Measurements from ENCODE around the gene AUTS2. TPM values are rescaled to one million over a fixed set of nuclear protein-coding genes. Genes with fewer than 3 reads are reported as not detected.

Gene AUTS2
- total RNA-seq, result 1 to 10 TPM; 2.4 to 3.0 TPM

DNA sequence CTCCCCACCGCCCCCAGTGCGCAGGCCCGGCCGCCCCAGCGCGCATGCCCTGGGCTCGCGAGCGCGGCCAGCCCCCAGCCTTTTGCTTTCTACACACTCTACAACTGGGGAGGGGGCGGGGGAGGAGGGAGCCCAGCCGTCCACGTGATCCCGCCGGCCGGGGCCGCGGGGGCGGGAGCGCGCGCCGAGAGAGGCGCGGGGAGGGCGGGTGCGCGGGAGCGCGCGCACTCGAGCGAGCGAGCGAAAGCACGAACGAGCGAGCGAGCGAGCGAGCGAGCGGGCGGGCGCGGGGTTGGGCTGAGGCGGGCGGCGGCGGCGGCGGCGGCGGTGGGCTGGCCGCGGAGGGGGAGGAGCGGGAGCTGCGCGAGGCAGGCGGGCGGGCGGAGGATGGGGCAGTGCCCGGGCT is at the start of gene AUTS2:
TSS of gene AUTS2 (plus strand) at position 395 of the 406 bp plus-strand sequence. CDS start 1,179 bp downstream, outside the sequence.
- Mint-ChIP-seq H3K4me1 (peaks cover 10% of the 10 kb centered on the region), H3K4me3 (peak within 1 kb of the TSS; percentile 78), H3K27me3 (peaks cover 30% of the 10 kb centered on the region), H3K27ac (no peak within 1 kb of the TSS), H3K9me3 (ENCODE audit: low read depth) (no peaks in the 10 kb centered on the region), H3K36me3 (ENCODE audit: low read depth) (no peaks in the 10 kb centered on the region)
- peak; percentile 78 for DNase-seq
- intact Hi-C loops (cut with DNase I, micrococcal nuclease), result loop anchor here in 1 of 2 experiments (2.0 to 5.0 kb wide), 2 partner anchors 141 to 1079 kb away; no protein-coding TSS in a partner anchor
- peak; percentile 76 for ATAC-seq
- CTCF ChIA-PET, result no interaction called here
- POLR2A ChIA-PET, result no interaction called here

DNA sequence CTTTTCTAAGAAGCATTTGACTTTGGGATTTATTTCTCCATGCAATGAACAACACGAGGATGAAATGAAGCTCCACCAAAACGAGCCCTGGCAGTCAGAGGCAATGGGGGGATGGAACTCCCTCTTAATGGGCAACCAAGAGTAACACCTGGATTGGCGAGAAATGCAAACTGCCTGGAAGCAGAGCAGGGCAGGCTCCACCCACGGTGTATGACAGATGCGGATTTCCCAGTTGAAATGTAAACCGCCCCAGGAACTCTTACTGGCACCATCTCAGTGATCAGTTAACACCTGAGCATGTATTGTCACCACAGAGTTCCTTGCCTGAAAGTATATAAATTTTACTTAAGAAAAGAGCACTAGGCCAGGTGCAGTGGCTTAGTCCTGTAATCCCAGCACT is 47.3 kb upstream of the AUTS2 start:
- no peak overlapping the region for H3K27ac Mint-ChIP-seq
- CTCF ChIA-PET, result no interaction called here
- no peaks in the 10 kb centered on the region for H3K4me1 Mint-ChIP-seq
- no peaks in the 10 kb centered on the region for H3K9me3 Mint-ChIP-seq (ENCODE audit: low read depth)
- H3K4me3 Mint-ChIP-seq, result no peak overlapping the region
- no peak for ATAC-seq
- POLR2A ChIA-PET, result no interaction called here
- intact Hi-C loops (cut with DNase I, micrococcal nuclease), result no loop called here
- no peaks in the 10 kb centered on the region for H3K36me3 Mint-ChIP-seq (ENCODE audit: low read depth)
- no peaks in the 10 kb centered on the region for H3K27me3 Mint-ChIP-seq
- DNase-seq, result no peak

DNA sequence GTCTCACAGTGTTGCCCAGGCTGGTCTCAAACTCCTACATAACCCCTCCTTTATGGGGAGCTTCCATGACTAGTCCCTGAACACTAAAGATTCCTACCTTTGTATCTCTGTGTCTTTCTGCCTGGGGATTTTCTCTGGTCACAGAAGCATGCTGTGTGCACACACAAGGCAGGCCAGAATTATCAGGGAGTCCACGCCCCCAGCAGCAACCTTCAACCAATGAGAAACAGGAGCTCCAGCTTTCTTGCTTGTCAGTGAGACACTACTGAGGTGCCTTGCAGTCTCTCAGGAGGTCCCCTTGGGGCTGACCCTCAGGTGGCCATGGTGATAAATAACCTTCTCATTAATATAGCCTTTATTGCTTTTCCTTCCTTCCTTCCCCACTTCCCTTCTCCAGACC is 45.1 kb upstream of the AUTS2 start:
- Mint-ChIP-seq H3K9me3 (ENCODE audit: low read depth) (no peaks in the 10 kb centered on the region), H3K4me1 (no peaks in the 10 kb centered on the region), H3K27me3 (no peaks in the 10 kb centered on the region), H3K27ac (no peak overlapping the region), H3K4me3 (no peak overlapping the region), H3K36me3 (ENCODE audit: low read depth) (no peaks in the 10 kb centered on the region)
- CTCF ChIA-PET, result no interaction called here
- no peak for DNase-seq
- ATAC-seq, result no peak
- intact Hi-C loops (cut with DNase I, micrococcal nuclease), result no loop called here
- POLR2A ChIA-PET, result no interaction called here

DNA sequence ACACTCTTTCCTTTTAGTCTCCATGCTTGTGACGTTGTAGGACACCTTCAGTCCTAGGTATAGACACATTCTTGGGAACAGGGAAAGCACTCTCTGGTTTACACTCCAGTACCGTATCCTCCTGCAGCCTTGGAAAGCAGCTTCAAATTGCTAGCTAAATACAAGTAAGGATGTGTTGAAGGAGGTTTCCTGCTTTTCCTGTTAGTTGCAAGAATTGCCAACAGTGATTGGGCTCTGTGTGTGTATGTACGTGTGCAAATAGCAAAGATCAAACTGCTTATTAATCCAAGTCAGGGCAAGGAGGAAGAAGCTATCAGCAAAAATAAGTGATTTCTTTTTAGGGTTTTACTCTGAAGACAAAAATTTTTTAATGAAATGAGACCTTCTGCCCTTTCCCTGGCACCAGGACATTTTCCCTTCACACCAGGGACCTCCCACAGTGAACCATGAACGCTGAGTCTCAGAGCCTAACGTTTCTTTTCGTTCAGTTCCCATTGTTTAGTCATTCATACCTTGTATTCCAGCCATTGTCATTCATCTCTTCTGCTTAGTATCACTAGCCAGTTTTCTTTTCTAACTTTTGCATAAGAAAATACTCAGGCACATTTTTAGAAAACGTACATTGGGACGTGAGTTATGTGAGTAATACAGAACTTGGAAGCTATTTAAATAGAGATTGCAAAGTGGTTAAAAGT is 36.9 kb upstream of the AUTS2 start:
- Mint-ChIP-seq H3K4me1 (no peaks in the 10 kb centered on the region), H3K36me3 (ENCODE audit: low read depth) (no peaks in the 10 kb centered on the region), H3K27me3 (no peaks in the 10 kb centered on the region), H3K4me3 (no peak overlapping the region), H3K9me3 (ENCODE audit: low read depth) (no peaks in the 10 kb centered on the region), H3K27ac (no peak overlapping the region)
- ATAC-seq, result no peak
- CTCF ChIA-PET, result no interaction called here
- intact Hi-C loops (cut with DNase I, micrococcal nuclease), result no loop called here
- DNase-seq, result no peak
- POLR2A ChIA-PET, result no interaction called here

DNA sequence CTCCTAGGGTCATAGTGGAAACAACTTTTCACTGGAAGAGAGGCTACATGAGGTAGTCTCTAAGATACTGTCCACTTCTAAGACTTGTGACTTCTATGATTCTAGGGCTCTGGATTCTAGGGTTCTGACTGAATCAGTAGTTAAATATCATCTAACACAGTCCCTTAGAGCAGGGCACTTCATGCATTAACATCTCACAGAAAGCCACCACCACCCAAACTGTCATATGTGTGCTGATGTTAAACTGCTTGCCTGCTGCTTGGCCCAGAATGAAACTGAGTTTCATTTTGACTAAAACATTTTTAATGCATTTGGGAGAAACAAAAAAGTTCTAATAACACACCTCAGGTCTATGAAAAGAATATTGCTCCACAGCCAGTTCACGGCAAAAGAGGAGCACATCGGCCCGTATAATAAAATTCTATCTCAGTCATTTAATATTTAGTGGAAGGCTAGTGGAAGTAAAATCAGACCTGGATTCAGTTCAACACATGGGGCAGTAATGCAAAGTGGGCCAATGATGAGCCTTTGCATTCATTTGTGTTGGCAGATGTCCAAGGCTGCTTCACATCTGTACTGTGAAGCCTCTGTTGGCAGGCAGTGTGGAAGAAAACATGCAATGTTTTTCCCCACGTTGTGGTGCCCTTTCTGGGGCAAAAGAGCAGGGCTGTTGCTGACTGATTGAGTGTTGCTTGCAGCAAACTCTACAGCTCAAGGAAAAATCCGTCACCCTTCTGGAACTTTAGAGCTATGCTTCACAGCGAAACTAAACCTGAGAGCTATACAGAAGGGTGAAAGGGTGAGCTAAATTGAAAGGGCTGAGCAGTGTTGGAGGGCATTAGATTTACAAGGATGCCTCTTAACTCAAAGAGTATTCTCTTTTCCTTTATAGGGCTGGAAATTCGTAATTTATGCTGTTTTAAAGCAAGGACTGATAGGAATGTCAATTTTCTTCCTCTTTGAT is 33.5 kb upstream of the AUTS2 start:
- ChIA-PET CTCF (no interaction called here), POLR2A (no interaction called here)
- DNase-seq, result no peak
- peaks cover 1% of the 10 kb centered on the region for H3K27me3 Mint-ChIP-seq
- no peaks in the 10 kb centered on the region for H3K4me1 Mint-ChIP-seq
- H3K36me3 Mint-ChIP-seq (ENCODE audit: low read depth), result no peaks in the 10 kb centered on the region
- no peak overlapping the region for H3K4me3 Mint-ChIP-seq
- intact Hi-C loops (cut with DNase I, micrococcal nuclease), result no loop called here
- ATAC-seq, result no peak
- no peak overlapping the region for H3K27ac Mint-ChIP-seq
- H3K9me3 Mint-ChIP-seq (ENCODE audit: low read depth), result no peaks in the 10 kb centered on the region

DNA sequence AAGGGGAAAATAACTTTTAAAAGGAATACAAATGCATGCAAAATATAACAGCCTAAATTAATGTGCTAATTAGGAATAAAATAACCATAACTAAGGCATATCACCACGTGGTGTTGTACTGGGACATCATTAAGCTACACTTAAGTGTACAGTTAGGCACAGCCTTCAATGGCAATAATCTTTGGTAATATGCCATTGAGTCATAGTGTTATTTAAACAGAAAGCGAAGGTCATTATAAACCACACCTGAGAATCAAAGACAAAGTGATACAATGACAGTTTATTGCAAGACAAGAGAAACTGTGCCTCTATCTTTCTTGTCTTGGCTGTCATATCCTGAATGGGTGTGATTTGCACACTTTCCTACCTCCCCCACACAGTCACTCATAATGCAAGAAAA is 30.5 kb upstream of the AUTS2 start:
- H3K27me3 Mint-ChIP-seq, result peaks cover 1% of the 10 kb centered on the region
- ChIA-PET CTCF (interaction anchor here (0.6 to 0.7 kb wide), 2 partner anchors 960 to 1050 kb away, joined by 3 read pairs; no protein-coding TSS in a partner anchor), POLR2A (no interaction called here)
- no peaks in the 10 kb centered on the region for H3K4me1 Mint-ChIP-seq
- H3K9me3 Mint-ChIP-seq (ENCODE audit: low read depth), result no peaks in the 10 kb centered on the region
- DNase-seq, result no peak
- H3K36me3 Mint-ChIP-seq (ENCODE audit: low read depth), result no peaks in the 10 kb centered on the region
- intact Hi-C loops (cut with DNase I, micrococcal nuclease), result no loop called here
- no peak overlapping the region for H3K27ac Mint-ChIP-seq
- H3K4me3 Mint-ChIP-seq, result no peak overlapping the region
- no peak for ATAC-seq

DNA sequence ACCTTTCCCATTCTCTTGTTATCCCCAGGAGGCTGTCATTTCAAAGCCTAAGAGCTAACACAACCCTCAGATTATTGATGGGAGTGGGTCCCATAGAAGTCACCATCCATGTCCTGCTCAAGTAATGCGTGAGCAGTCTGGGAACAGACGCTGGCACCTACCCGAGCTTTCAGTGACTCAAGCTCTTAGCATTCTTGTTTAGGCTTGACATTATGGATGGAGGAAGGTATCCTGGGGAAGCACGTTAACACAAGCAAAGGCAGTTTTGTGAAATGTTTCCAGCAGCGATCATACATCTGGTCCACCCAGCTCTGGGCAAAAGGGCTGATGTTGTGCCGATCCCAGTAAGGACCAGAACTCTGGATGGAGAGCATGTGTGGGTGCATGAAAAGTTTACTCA is 30.0 kb upstream of the AUTS2 start:
- ATAC-seq, result no peak
- H3K4me3 Mint-ChIP-seq, result no peak overlapping the region
- no peaks in the 10 kb centered on the region for H3K36me3 Mint-ChIP-seq (ENCODE audit: low read depth)
- DNase-seq, result no peak
- CTCF ChIA-PET, result interaction anchor here (0.6 kb wide), 1 partner anchor 1049 kb away, joined by 3 read pairs; no protein-coding TSS in a partner anchor
- H3K27ac Mint-ChIP-seq, result no peak overlapping the region
- H3K9me3 Mint-ChIP-seq (ENCODE audit: low read depth), result no peaks in the 10 kb centered on the region
- intact Hi-C loops (cut with DNase I, micrococcal nuclease), result no loop called here
- POLR2A ChIA-PET, result no interaction called here
- H3K27me3 Mint-ChIP-seq, result peaks cover 1% of the 10 kb centered on the region
- H3K4me1 Mint-ChIP-seq, result no peaks in the 10 kb centered on the region

DNA sequence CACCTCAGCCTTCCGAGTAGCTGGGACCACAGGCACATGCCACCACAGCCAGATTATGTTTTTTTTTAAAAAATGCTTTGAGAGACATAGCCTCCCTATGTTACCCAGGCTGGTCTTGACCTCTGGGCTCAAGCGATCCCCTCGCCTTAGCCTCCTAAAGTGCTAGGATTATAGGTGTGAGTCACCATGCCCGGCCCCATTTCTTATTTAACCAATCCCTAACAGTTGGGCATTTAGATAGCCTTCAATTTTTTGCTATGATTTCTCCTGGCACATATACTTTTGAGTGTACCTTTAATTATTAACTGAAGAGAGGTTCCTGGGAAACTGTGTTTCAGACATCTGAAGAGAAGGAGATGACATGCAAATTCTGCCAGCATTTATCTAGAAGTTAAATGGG is 22.6 kb upstream of the AUTS2 start:
- Mint-ChIP-seq H3K36me3 (ENCODE audit: low read depth) (no peaks in the 10 kb centered on the region), H3K27ac (no peak overlapping the region), H3K4me1 (no peaks in the 10 kb centered on the region), H3K9me3 (ENCODE audit: low read depth) (no peaks in the 10 kb centered on the region), H3K4me3 (no peak overlapping the region), H3K27me3 (no peaks in the 10 kb centered on the region)
- ATAC-seq, result no peak
- POLR2A ChIA-PET, result no interaction called here
- intact Hi-C loops (cut with DNase I, micrococcal nuclease), result no loop called here
- DNase-seq, result no peak
- CTCF ChIA-PET, result no interaction called here

DNA sequence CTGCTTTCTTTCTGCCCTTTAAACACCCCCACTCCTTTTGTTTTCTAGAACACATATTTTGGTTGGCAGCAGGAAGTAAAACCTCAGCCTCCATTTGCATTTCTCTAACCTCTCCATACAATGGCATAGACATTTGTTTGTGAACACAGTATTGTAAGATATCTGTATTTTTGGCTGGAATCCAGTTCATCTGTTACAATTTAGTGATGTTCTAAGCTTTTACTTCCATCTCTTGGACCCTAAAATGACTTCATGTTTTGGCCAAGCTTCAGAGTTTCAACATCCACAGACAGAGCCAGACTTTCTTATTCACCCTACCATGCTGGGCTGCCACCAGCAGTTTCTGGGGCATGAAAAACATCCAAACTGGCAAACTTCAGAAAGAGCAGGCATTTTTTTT is 21.1 kb upstream of the AUTS2 start:
- DNase-seq, result no peak
- Mint-ChIP-seq H3K9me3 (ENCODE audit: low read depth) (no peaks in the 10 kb centered on the region), H3K4me3 (no peak overlapping the region), H3K36me3 (ENCODE audit: low read depth) (no peaks in the 10 kb centered on the region), H3K4me1 (no peaks in the 10 kb centered on the region), H3K27ac (no peak overlapping the region), H3K27me3 (no peaks in the 10 kb centered on the region)
- no peak for ATAC-seq
- ChIA-PET CTCF (no interaction called here), POLR2A (no interaction called here)
- intact Hi-C loops (cut with DNase I, micrococcal nuclease), result no loop called here

DNA sequence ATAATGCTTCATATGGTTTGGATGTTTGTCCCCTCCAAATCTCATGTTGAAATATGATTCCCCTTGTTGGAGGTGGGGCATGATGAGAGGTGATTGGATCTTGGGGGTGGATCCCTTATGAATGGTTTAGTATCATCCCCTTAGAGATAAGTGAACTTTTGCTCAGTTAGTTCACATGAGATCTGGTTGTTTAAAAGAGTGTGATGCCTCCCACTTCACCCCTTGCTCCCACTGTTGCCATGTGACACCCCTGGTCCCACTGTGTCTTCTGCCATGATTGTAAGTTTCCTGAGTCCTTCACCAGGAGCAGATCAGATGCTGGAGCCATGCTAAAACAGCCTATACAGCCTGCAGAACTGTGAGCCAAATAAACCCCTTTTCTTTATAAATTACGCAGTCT is 13.1 kb upstream of the AUTS2 start:
- no peaks in the 10 kb centered on the region for H3K4me1 Mint-ChIP-seq
- DNase-seq (no peak), ATAC-seq (no peak)
- ChIA-PET POLR2A (no interaction called here), CTCF (no interaction called here)
- no peaks in the 10 kb centered on the region for H3K9me3 Mint-ChIP-seq (ENCODE audit: low read depth)
- H3K27me3 Mint-ChIP-seq, result peaks cover 2% of the 10 kb centered on the region
- no peak overlapping the region for H3K4me3 Mint-ChIP-seq
- H3K27ac Mint-ChIP-seq, result no peak overlapping the region
- intact Hi-C loops (cut with DNase I, micrococcal nuclease), result no loop called here
- H3K36me3 Mint-ChIP-seq (ENCODE audit: low read depth), result no peaks in the 10 kb centered on the region

DNA sequence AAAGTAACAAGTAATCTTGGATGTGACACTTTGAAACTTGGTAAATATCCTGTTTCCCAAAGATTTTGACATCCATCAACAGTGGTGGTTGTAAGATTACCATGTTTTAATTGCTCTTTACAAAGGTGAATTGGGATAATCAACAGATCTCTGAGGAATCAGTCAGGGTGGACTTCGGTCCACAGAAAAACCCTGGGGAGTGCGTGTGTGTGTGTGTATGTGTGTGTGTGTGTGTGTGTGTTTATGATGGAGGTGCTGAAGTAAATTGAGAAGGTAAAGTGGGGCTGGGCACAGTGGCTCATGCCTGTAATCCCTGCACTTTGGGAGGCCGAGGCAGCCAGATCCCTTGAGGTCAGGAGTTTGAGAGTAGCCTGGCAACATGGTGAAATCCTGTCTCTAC is 12.0 kb upstream of the AUTS2 start:
- Mint-ChIP-seq H3K36me3 (ENCODE audit: low read depth) (no peaks in the 10 kb centered on the region), H3K27me3 (peaks cover 3% of the 10 kb centered on the region), H3K4me1 (no peaks in the 10 kb centered on the region), H3K9me3 (ENCODE audit: low read depth) (peaks cover 1% of the 10 kb centered on the region), H3K4me3 (no peak overlapping the region), H3K27ac (no peak overlapping the region)
- DNase-seq, result no peak
- no peak for ATAC-seq
- intact Hi-C loops (cut with DNase I, micrococcal nuclease), result no loop called here
- CTCF ChIA-PET, result no interaction called here
- POLR2A ChIA-PET, result no interaction called here

DNA sequence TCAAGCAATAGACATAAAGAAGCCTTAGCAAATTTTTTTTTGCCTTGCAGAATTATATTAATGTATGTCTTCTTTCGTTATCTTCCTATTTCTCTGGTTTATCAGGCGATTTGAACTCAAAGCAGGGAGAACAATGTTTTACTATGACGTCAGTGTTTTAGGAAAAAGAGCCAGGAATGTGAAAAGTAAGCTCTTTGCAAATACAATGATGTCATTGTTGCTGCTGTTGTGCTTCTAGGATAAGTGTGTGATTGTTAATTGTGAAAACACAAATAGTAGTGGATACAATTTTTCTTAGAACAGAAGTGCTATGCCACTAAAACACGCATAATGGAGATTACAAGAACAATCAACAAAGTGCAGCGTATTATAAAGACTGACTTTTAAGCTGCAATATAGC is 9.5 kb upstream of the AUTS2 start:
- peaks cover 5% of the 10 kb centered on the region for H3K27me3 Mint-ChIP-seq
- H3K4me3 Mint-ChIP-seq, result no peak overlapping the region
- H3K9me3 Mint-ChIP-seq (ENCODE audit: low read depth), result peaks cover 1% of the 10 kb centered on the region
- POLR2A ChIA-PET, result no interaction called here
- intact Hi-C loops (cut with DNase I, micrococcal nuclease), result no loop called here
- H3K36me3 Mint-ChIP-seq (ENCODE audit: low read depth), result no peaks in the 10 kb centered on the region
- CTCF ChIA-PET, result no interaction called here
- no peak overlapping the region for H3K27ac Mint-ChIP-seq
- no peaks in the 10 kb centered on the region for H3K4me1 Mint-ChIP-seq
- ATAC-seq (no peak), DNase-seq (no peak)
